Hepatocyte (in vitro differentiated cells): ENCODE results near the gene RANBP3. TPM values are rescaled to one million over a fixed set of nuclear protein-coding genes. Genes with fewer than 3 reads are reported as not detected.
"Not testable (repeated sequence)": the region's sequence is repeated elsewhere in the genome, so short reads cannot be mapped to it uniquely, and the experiment has no call there.

Source experiments
- DNase-seq: peaks from one replicate; pipeline ENCODE4 v3.0.0-alpha.2; 2016; ENCODE audit warnings: low spot score
- H2AFZ ChIP-seq: fragments of 200-600 bp; sonication (generic); 2 replicates; pipeline ENCODE4 v1.6.0; 2016; ENCODE audit warnings: antibody characterized with exemption, mild to moderate bottlenecking
- H3K27ac ChIP-seq: fragments of 200-600 bp; sonication (generic); 2 replicates; pipeline ENCODE4 v1.5.1; 2016; ENCODE audit warnings: mild to moderate bottlenecking
- H3K27me3 ChIP-seq: fragments of 200-600 bp; sonication (generic); 2 replicates; pipeline ENCODE4 v1.6.1; 2016
- H3K36me3 ChIP-seq: fragments of 200-600 bp; sonication (generic); replicated peaks from 2 replicates; pipeline ENCODE4 v1.5.1; 2016; ENCODE audit warnings: low read depth; ENCODE audit not compliant: insufficient read depth
- H3K4me1 ChIP-seq: fragments of 200-600 bp; sonication (generic); 2 replicates; pipeline ENCODE4 v1.5.1; 2016; ENCODE audit warnings: mild to moderate bottlenecking, moderate library complexity; ENCODE audit not compliant: insufficient read depth
- H3K4me2 ChIP-seq: fragments of 200-600 bp; sonication (generic); 2 replicates; pipeline ENCODE4 v1.6.0; 2016
- H3K4me3 ChIP-seq: fragments of 200-600 bp; sonication (generic); 2 replicates; pipeline ENCODE4 v1.5.1; 2016; ENCODE audit warnings: mild to moderate bottlenecking
- H3K79me2 ChIP-seq: fragments of 200-600 bp; sonication (generic); 2 replicates; pipeline ENCODE4 v1.6.0; 2017; ENCODE audit warnings: mild to moderate bottlenecking
- H3K9me2 ChIP-seq: fragments of 200-600 bp; sonication (generic); replicated peaks from 2 replicates; pipeline ENCODE4 v1.6.0; 2017; ENCODE audit warnings: mild to moderate bottlenecking; ENCODE audit not compliant: insufficient read depth
- H3K9me3 ChIP-seq: fragments of 200-600 bp; sonication (generic); 2 replicates; pipeline ENCODE4 v1.5.1; 2016; ENCODE audit warnings: low read depth, mild to moderate bottlenecking
- H4K20me1 ChIP-seq: fragments of 200-600 bp; sonication (generic); 2 replicates; pipeline ENCODE4 v1.6.0; 2016; ENCODE audit warnings: mild to moderate bottlenecking; ENCODE audit not compliant: insufficient read depth, poor library complexity, severe bottlenecking
- CTCF ChIP-seq: fragments of 200-600 bp; sonication (generic); IDR thresholded peaks from 2 replicates; pipeline ENCODE4 v1.5.1; 2016; ENCODE audit warnings: antibody characterized with exemption, mild to moderate bottlenecking; ENCODE audit not compliant: poor library complexity
- EZH2 ChIP-seq: fragments of 200-600 bp; sonication (generic); IDR thresholded peaks from 2 replicates; pipeline ENCODE4 v1.6.1; 2016; ENCODE audit warnings: antibody characterized with exemption, mild to moderate bottlenecking, borderline replicate concordance
- EZH2phosphoT487 ChIP-seq: fragments of 200-600 bp; sonication (generic); IDR thresholded peaks from one replicate; pipeline ENCODE4 v1.6.1; 2018; ENCODE audit warnings: antibody characterized with exemption, mild to moderate bottlenecking, low read depth, moderate library complexity; ENCODE audit not compliant: unreplicated experiment, severe bottlenecking
- WGBS: methylation state at CpG from one replicate; pipeline ENCODE4 v1.1.6; 2016; ENCODE audit warnings: low lambda C conversion rate; ENCODE audit errors: missing lambda C conversion rate; 5-methylcytosine and 5-hydroxymethylcytosine counted together
- polyA plus RNA-seq: library from polyadenylated mRNA; unstranded; fragments of >200 nt; fragmentation: Nextera tagmentation; extraction: Ambion mirVana; gene quantifications from 2 replicates; pipeline ENCODE4 v1.2.1, GENCODE V29; 2016
- total RNA-seq: library from RNA; depleted of rRNA; stranded (reverse); fragments of >200 nt; gene quantifications from 2 replicates; pipeline ENCODE4 v1.2.3, GENCODE V29; 2014

RANBP3 gene
- total and polyA plus RNA-seq, 2 experiments from 2014 or later, result 10.4 to 51.0 TPM

GRCh38 chr19:5891572-5891937 lies 86.4 kb downstream of the RANBP3 start:
- Histone ChIP-seq H4K20me1 (no peaks in the 10 kb centered on the region), H3K27ac (no peak overlapping the region), H2AFZ (no peak overlapping the region), H3K4me3 (no peak overlapping the region), H3K36me3 (no peaks in the 10 kb centered on the region), H3K4me1 (peaks cover 12% of the 10 kb centered on the region), H3K4me2 (no peak overlapping the region), H3K27me3 (no peaks in the 10 kb centered on the region), H3K9me3 (no peaks in the 10 kb centered on the region), H3K9me2 (no peaks in the 10 kb centered on the region), H3K79me2 (no peaks in the 10 kb centered on the region)
- TF ChIP-seq EZH2 (no peak), EZH2phosphoT487 (no peak), CTCF (no peak)
- WGBS, result 83% methylated on average over 4 of the region's 4 CpGs
- no peak for DNase-seq

GRCh38 chr19:5890099-5890498 lies 87.8 kb downstream of the RANBP3 start:
- 73% methylated on average over 5 of the region's 10 CpGs for WGBS
- no peaks in the 10 kb centered on the region for H4K20me1 ChIP-seq

GRCh38 chr19:5889288-5889971 lies 88.5 kb downstream of the RANBP3 start:
- WGBS, result 63% methylated on average over 17 of the region's 17 CpGs
- no peak overlapping the region for H3K4me2 ChIP-seq

More at GRCh38 chr19:5890099-5890498, 87.8 kb downstream of the RANBP3 start:
- no peak overlapping the region for H3K4me3 ChIP-seq
- no peaks in the 10 kb centered on the region for H3K79me2 ChIP-seq
- no peaks in the 10 kb centered on the region for H3K27me3 ChIP-seq
- H3K9me3 ChIP-seq, result no peaks in the 10 kb centered on the region
- no peaks in the 10 kb centered on the region for H3K36me3 ChIP-seq
- H3K4me2 ChIP-seq, result no peak overlapping the region
- no peak overlapping the region for H2AFZ ChIP-seq
- peaks cover 12% of the 10 kb centered on the region for H3K4me1 ChIP-seq
- no peak overlapping the region for H3K27ac ChIP-seq
- no peak for DNase-seq
- TF ChIP-seq EZH2phosphoT487, result no peak
- no peak for TF ChIP-seq CTCF
- TF ChIP-seq EZH2, result no peak
- no peaks in the 10 kb centered on the region for H3K9me2 ChIP-seq

GRCh38 chr19:5884065-5884811 lies 93.7 kb downstream of the RANBP3 start:
- not testable (repeated sequence) for H3K9me3 ChIP-seq, H3K4me3 ChIP-seq, H2AFZ ChIP-seq, H3K27me3 ChIP-seq, H3K36me3 ChIP-seq, H3K9me2 ChIP-seq, H3K79me2 ChIP-seq, H4K20me1 ChIP-seq, H3K27ac ChIP-seq, DNase-seq, H3K4me2 ChIP-seq
- peaks cover 15% of the 10 kb centered on the region for H3K4me1 ChIP-seq
- 91% methylated on average over 11 of the region's 11 CpGs for WGBS

More at GRCh38 chr19:5889288-5889971, 88.5 kb downstream of the RANBP3 start:
- no peak for DNase-seq
- no peaks in the 10 kb centered on the region for H3K79me2 ChIP-seq
- TF ChIP-seq EZH2 (no peak), CTCF (no peak), EZH2phosphoT487 (no peak)
- H3K9me2 ChIP-seq, result no peaks in the 10 kb centered on the region
- no peaks in the 10 kb centered on the region for H3K36me3 ChIP-seq
- no peaks in the 10 kb centered on the region for H3K27me3 ChIP-seq
- H3K27ac ChIP-seq, result no peak overlapping the region
- no peak overlapping the region for H3K4me3 ChIP-seq
- H2AFZ ChIP-seq, result no peak overlapping the region
- peaks cover 12% of the 10 kb centered on the region for H3K4me1 ChIP-seq
- no peaks in the 10 kb centered on the region for H3K9me3 ChIP-seq
- H4K20me1 ChIP-seq, result no peaks in the 10 kb centered on the region

GRCh38 chr19:5883157-5883873 lies 94.6 kb downstream of the RANBP3 start:
- not testable (repeated sequence) for H3K36me3 ChIP-seq, H3K4me3 ChIP-seq, H3K27me3 ChIP-seq, H3K9me2 ChIP-seq, H3K27ac ChIP-seq, DNase-seq, H3K9me3 ChIP-seq, H3K79me2 ChIP-seq, H4K20me1 ChIP-seq, H2AFZ ChIP-seq, H3K4me2 ChIP-seq
- WGBS, result 81% methylated on average over 12 of the region's 13 CpGs
- H3K4me1 ChIP-seq, result peaks cover 15% of the 10 kb centered on the region
